Activated naive CD8-positive, alpha-beta T cell treated with anti-CD3 and anti-CD28 coated beads for 36 hours (primary cell): ENCODE data around the gene ZNF550. TPM values are rescaled to one million over a fixed set of nuclear protein-coding genes. Genes with fewer than 3 reads are reported as not detected.
A peak's percentile ranks its signal among the peaks of the same experiment; 100 is the strongest.

ENCODE experiments used
- DNase-seq: peaks from one replicate; pipeline ENCODE4 v3.0.0; 2021
- H3K27ac Mint-ChIP-seq: one replicate; pipeline ENCODE4 v1.8.0; 2022; ENCODE audit warnings: mild to moderate bottlenecking, moderate library complexity, mixed read lengths
- H3K27me3 Mint-ChIP-seq: one replicate; pipeline ENCODE4 v1.8.0; 2022; ENCODE audit warnings: mild to moderate bottlenecking, mixed read lengths
- H3K36me3 Mint-ChIP-seq: one replicate; pipeline ENCODE4 v1.8.0; 2021; ENCODE audit warnings: mild to moderate bottlenecking, mixed read lengths
- H3K4me1 Mint-ChIP-seq: one replicate; pipeline ENCODE4 v1.8.0; 2021; ENCODE audit warnings: mixed read lengths
- H3K4me3 Mint-ChIP-seq: one replicate; pipeline ENCODE4 v1.8.0; 2022; ENCODE audit warnings: mild to moderate bottlenecking, moderate library complexity, mixed read lengths
- H3K9me3 Mint-ChIP-seq: one replicate; pipeline ENCODE4 v1.8.0; 2022; ENCODE audit warnings: mixed read lengths
- total RNA-seq, 2 experiments: library from RNA; stranded (reverse); gene quantifications; one replicate each; pipeline ENCODE4 v1.2.3, GENCODE V29; 2021

Gene ZNF550
- total RNA-seq, result 10 to 100 TPM; 10.9 to 11.4 TPM

- H3K9me3 Mint-ChIP-seq, result peaks cover 34% of the 10 kb centered on the region
- peak within 1 kb of the TSS; percentile 94 for H3K4me3 Mint-ChIP-seq
- H3K27me3 Mint-ChIP-seq, result peaks cover 5% of the 10 kb centered on the region
- DNase-seq, result peak; percentile 87
- H3K27ac Mint-ChIP-seq, result peak within 1 kb of the TSS; percentile 92
- peaks cover 29% of the 10 kb centered on the region for H3K4me1 Mint-ChIP-seq
- H3K36me3 Mint-ChIP-seq, result peaks cover 60% of the 10 kb centered on the region
These were observed at the start of gene ZNF550 for GRCh38 chr19:57559404-57560025. TSS of gene ZNF550 (minus strand) at chr19:57559863. CDS start at chr19:57559682, 181 bp downstream.

GRCh38 chr19:57606931-57607330, 47.3 kb upstream of the ZNF550 start:
- Mint-ChIP-seq H3K9me3 (peaks cover 47% of the 10 kb centered on the region), H3K27me3 (no peaks in the 10 kb centered on the region), H3K36me3 (peaks cover 82% of the 10 kb centered on the region), H3K4me1 (no peaks in the 10 kb centered on the region), H3K27ac (no peak overlapping the region), H3K4me3 (no peak overlapping the region)
- DNase-seq, result no peak

- Mint-ChIP-seq H3K36me3 (peaks cover 52% of the 10 kb centered on the region), H3K4me1 (peaks cover 17% of the 10 kb centered on the region), H3K27me3 (no peaks in the 10 kb centered on the region), H3K9me3 (peaks cover 54% of the 10 kb centered on the region), H3K27ac (peak within 1 kb of the TSS; percentile 87), H3K4me3 (peak within 1 kb of the TSS; percentile 88)
- DNase-seq, result peak; percentile 91
These were observed 40.2 kb upstream of the ZNF550 start, which contains the start of gene ZNF530 for GRCh38 chr19:57599761-57600383. TSS of gene ZNF530 (plus strand) at chr19:57599885. CDS start at chr19:57604346, 4,461 bp downstream.

- Mint-ChIP-seq H3K36me3 (peaks cover 47% of the 10 kb centered on the region), H3K27ac (peak overlapping the region; percentile 87), H3K4me3 (peak overlapping the region; percentile 88), H3K27me3 (no peaks in the 10 kb centered on the region), H3K4me1 (peaks cover 17% of the 10 kb centered on the region), H3K9me3 (peaks cover 50% of the 10 kb centered on the region)
- no peak for DNase-seq
These were observed 39.7 kb upstream of the ZNF550 start for GRCh38 chr19:57599377-57599760.

- H3K4me1 Mint-ChIP-seq, result peaks cover 12% of the 10 kb centered on the region
- no peak overlapping the region for H3K27ac Mint-ChIP-seq
- no peaks in the 10 kb centered on the region for H3K27me3 Mint-ChIP-seq
- no peak overlapping the region for H3K4me3 Mint-ChIP-seq
- no peak for DNase-seq
- peaks cover 93% of the 10 kb centered on the region for H3K36me3 Mint-ChIP-seq
- H3K9me3 Mint-ChIP-seq, result peaks cover 70% of the 10 kb centered on the region
These were observed 27.9 kb upstream of the ZNF550 start for GRCh38 chr19:57587529-57587928.

GRCh38 chr19:57583521-57584416, 24.1 kb upstream of the ZNF550 start, which contains the start of gene ZIK1:
TSS of gene ZIK1 (plus strand) at chr19:57584145. CDS start at chr19:57584357, 212 bp downstream.
- Mint-ChIP-seq H3K27ac (peak within 1 kb of the TSS; percentile 82), H3K9me3 (peaks cover 56% of the 10 kb centered on the region), H3K27me3 (no peaks in the 10 kb centered on the region), H3K4me1 (peaks cover 17% of the 10 kb centered on the region), H3K4me3 (peak within 1 kb of the TSS; percentile 88), H3K36me3 (peaks cover 63% of the 10 kb centered on the region)
- peak; percentile 87 for DNase-seq

GRCh38 chr19:57583104-57583520, 23.4 kb upstream of the ZNF550 start:
- H3K36me3 Mint-ChIP-seq, result peaks cover 59% of the 10 kb centered on the region
- H3K4me3 Mint-ChIP-seq, result no peak overlapping the region

GRCh38 chr19:57578487-57579205, 19.0 kb upstream of the ZNF550 start, which contains the start of gene ZNF416:
TSS of gene ZNF416 (minus strand) at chr19:57578911. CDS start at chr19:57578704, 207 bp downstream.
- peak; percentile 94 for DNase-seq
- H3K4me1 Mint-ChIP-seq, result peaks cover 16% of the 10 kb centered on the region
- H3K9me3 Mint-ChIP-seq, result peaks cover 54% of the 10 kb centered on the region
- H3K4me3 Mint-ChIP-seq, result peak within 1 kb of the TSS; percentile 82
- peak within 1 kb of the TSS; percentile 81 for H3K27ac Mint-ChIP-seq
- H3K36me3 Mint-ChIP-seq, result peaks cover 61% of the 10 kb centered on the region
- H3K27me3 Mint-ChIP-seq, result no peaks in the 10 kb centered on the region

More at GRCh38 chr19:57583104-57583520, 23.4 kb upstream of the ZNF550 start:
- H3K27ac Mint-ChIP-seq, result peak overlapping the region; percentile 82
- H3K4me1 Mint-ChIP-seq, result peaks cover 18% of the 10 kb centered on the region
- peaks cover 53% of the 10 kb centered on the region for H3K9me3 Mint-ChIP-seq
- DNase-seq, result no peak
- H3K27me3 Mint-ChIP-seq, result no peaks in the 10 kb centered on the region

- H3K27me3 Mint-ChIP-seq, result no peaks in the 10 kb centered on the region
- no peak for DNase-seq
- H3K36me3 Mint-ChIP-seq, result peaks cover 67% of the 10 kb centered on the region
- peaks cover 64% of the 10 kb centered on the region for H3K9me3 Mint-ChIP-seq
- no peak overlapping the region for H3K4me3 Mint-ChIP-seq
- H3K4me1 Mint-ChIP-seq, result peaks cover 16% of the 10 kb centered on the region
- H3K27ac Mint-ChIP-seq, result peak overlapping the region; percentile 71
These were observed 17.0 kb upstream of the ZNF550 start for GRCh38 chr19:57576661-57577060.

- no peaks in the 10 kb centered on the region for H3K27me3 Mint-ChIP-seq
- H3K27ac Mint-ChIP-seq, result no peak overlapping the region
- DNase-seq, result no peak
- peaks cover 3% of the 10 kb centered on the region for H3K4me1 Mint-ChIP-seq
- no peak overlapping the region for H3K4me3 Mint-ChIP-seq
- H3K36me3 Mint-ChIP-seq, result peaks cover 75% of the 10 kb centered on the region
- peaks cover 76% of the 10 kb centered on the region for H3K9me3 Mint-ChIP-seq
These were observed 12.8 kb upstream of the ZNF550 start for GRCh38 chr19:57572415-57572947.

GRCh38 chr19:57570707-57571106, 11.0 kb upstream of the ZNF550 start:
- H3K27ac Mint-ChIP-seq, result no peak overlapping the region
- peaks cover 75% of the 10 kb centered on the region for H3K9me3 Mint-ChIP-seq
- H3K36me3 Mint-ChIP-seq, result peaks cover 60% of the 10 kb centered on the region
- no peaks in the 10 kb centered on the region for H3K4me1 Mint-ChIP-seq
- no peaks in the 10 kb centered on the region for H3K27me3 Mint-ChIP-seq
- no peak for DNase-seq
- H3K4me3 Mint-ChIP-seq, result no peak overlapping the region

GRCh38 chr19:57566396-57567265, 7.0 kb upstream of the ZNF550 start:
- Mint-ChIP-seq H3K36me3 (peaks cover 31% of the 10 kb centered on the region), H3K4me1 (no peaks in the 10 kb centered on the region), H3K4me3 (no peak overlapping the region), H3K27ac (no peak overlapping the region), H3K27me3 (no peaks in the 10 kb centered on the region), H3K9me3 (peaks cover 65% of the 10 kb centered on the region)
- peak; percentile 9 for DNase-seq

- Mint-ChIP-seq H3K36me3 (peaks cover 31% of the 10 kb centered on the region), H3K27me3 (peaks cover 5% of the 10 kb centered on the region), H3K27ac (no peak overlapping the region), H3K4me3 (no peak overlapping the region), H3K9me3 (peaks cover 56% of the 10 kb centered on the region), H3K4me1 (peaks cover 15% of the 10 kb centered on the region)
- no peak for DNase-seq
These were observed 3.9 kb upstream of the ZNF550 start for GRCh38 chr19:57563547-57563946.
